GM12872 (cell line): ENCODE measurements around the gene PCSK7.
A peak's percentile ranks its signal among the peaks of the same experiment; 100 is the strongest.

Experiments used
- TF ChIP-seq, protein P1 (sequence below): IDR thresholded peaks from 3 replicates; pipeline ENCODE4 v1.5.1; 2011; ENCODE audit warnings: low read depth, mild to moderate bottlenecking, low read length, moderate library complexity; ENCODE audit not compliant: insufficient read depth

The PCSK7 gene

DNA sequence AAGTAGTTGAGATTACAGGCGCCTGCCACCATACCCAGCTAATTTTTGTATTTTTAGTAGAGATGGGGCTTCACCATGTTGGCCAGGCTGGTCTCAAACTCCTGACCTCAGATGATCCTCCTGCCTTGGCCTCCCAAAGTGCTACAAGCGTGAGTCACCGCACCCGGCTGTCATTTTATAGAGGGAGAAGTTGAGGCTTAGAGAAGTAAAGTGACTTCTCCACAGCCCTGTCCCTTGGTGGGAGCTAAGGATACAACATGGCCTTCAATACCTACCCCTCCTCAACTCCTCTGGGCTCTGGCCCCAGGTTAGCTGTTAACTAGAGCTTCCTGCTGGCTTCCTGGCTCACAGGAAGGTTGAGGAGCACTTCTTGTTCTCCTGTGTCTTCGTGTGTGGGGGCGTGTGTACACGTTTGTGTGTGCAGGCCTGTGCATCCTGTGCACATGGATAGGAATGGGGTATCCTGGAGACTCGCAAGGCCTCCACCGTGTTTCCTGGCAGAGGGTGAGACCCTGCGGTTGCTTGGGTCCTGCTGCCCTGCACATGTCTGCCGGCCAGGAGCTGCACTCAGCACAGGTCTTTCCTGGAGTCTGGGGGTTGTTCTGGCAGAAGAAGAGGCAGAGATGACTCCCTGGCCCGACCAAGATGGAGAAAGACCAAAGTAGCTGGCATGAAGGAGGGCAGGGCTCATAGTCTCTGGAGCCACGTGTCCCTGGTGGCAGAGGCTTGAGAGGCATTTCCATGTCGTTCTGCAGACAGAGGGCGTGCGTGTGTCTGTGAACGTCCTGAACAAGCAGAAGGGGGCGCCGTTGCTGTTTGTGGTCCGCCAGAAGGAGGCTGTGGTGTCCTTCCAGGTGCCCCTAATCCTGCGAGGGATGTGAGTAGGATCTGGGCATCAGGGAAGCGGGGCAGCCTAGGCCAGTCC, 51.0 kb downstream of the PCSK7 start:
- TF ChIP-seq, protein P1, sequence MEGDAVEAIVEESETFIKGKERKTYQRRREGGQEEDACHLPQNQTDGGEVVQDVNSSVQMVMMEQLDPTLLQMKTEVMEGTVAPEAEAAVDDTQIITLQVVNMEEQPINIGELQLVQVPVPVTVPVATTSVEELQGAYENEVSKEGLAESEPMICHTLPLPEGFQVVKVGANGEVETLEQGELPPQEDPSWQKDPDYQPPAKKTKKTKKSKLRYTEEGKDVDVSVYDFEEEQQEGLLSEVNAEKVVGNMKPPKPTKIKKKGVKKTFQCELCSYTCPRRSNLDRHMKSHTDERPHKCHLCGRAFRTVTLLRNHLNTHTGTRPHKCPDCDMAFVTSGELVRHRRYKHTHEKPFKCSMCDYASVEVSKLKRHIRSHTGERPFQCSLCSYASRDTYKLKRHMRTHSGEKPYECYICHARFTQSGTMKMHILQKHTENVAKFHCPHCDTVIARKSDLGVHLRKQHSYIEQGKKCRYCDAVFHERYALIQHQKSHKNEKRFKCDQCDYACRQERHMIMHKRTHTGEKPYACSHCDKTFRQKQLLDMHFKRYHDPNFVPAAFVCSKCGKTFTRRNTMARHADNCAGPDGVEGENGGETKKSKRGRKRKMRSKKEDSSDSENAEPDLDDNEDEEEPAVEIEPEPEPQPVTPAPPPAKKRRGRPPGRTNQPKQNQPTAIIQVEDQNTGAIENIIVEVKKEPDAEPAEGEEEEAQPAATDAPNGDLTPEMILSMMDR, result peak; percentile 96

DNA sequence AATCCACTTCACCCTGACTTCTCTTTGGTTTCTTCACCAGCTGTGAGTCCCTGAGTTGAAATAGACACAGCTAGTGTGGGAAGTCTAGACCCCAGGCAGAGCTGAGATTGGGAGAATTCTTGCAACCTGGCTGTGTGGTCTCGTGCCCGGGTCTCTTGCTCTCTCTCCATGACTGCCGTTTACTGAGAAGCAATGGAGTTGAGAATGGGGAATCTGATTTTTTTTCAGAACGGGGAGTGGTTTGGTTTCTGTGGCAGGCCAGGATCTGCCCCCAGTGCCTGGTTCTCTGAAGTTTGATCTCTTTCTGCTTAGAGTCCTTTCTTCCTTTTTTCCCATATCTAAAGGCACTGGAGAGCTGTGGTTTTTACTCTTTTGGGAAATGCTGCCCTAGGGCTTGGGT, 51.9 kb downstream of the PCSK7 start:
- TF ChIP-seq, protein P1, result no peak

DNA sequence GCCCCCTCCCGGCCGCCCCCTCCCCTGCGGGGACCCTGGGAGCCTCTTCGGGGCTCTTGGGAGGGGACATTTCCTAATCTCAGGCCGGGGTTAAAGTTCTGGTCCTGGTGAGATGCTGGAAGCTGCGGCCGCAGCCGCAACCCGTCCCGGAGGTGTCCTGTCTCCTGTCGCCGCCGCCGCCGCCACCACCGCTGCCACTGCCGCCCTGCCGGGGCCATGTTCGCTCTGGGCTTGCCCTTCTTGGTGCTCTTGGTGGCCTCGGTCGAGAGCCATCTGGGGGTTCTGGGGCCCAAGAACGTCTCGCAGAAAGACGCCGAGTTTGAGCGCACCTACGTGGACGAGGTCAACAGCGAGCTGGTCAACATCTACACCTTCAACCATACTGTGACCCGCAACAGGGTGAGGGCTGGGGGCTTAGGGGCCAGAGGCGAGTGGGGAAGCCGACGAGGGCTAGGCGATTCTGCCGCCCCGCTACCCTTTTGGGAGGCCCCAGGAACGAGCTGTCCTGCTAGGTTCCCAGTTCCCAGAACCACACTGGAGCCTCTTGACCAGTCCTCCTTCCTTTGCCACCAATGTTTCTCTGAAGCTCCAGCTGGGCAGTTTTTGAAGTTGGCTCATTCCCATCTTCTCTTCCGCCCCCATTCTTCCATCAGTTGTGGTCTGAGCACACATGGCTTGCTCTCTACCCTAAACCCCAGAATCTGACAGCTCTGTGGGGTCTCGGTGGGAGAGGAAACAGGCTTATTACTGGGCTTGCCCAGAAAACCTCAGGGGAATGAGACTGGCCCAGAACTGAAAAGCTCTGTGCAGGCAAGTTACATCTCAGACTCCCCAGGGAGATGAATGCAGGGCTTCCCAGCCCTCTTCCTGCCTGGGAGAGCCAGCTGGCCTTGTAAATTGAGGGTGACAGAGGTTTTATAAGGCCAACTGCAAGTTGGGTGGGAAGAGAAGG, 52.5 kb downstream of the PCSK7 start:
- TF ChIP-seq, protein P1, result no peak

DNA sequence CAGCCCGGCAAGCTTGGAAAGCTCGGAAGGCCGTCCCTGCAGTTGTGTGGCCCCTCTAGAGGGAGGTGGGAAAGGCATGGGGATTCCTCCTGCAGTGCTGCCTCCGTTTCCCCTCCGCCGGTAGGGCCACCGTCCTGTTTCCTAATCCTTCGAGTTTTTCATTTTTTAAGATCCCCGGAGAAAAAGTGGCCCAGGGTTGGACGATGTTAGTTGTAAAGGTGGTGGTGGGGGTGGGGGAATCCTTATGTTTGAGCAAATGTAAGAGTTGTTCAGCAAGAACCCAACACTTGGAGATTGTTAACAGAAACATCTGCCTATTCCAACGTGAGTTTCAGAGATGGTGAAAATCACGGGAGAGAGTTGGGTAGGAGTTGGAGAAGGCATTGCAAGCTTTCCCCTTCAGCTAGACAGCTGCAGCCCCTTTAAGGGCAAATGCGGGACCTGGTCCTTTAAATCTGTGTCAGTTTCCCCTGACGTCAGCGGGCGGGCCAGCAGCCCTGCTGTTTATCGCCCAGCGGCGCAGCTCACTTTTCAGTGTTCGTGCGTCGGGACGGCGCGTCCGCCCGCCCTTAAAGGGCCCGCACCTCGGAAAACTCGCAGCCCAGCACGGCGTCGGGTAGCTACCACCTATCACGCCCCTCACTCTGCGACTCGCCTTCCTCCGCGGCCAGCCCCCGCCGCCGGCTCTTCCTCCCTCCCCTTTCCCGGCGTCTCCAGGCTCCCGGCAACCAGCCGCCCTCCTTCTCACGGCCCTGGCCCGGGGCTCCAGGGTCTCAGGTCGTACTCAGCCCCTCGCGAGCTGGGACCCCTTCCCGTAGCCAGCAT, 53.5 kb downstream of the PCSK7 start, which contains the start of gene SIDT2:
TSS of gene SIDT2 (plus strand) at position 534 of the 825 bp plus-strand sequence. CDS start 521 bp downstream, outside the sequence.
- TF ChIP-seq, protein P1, result no peak

DNA sequence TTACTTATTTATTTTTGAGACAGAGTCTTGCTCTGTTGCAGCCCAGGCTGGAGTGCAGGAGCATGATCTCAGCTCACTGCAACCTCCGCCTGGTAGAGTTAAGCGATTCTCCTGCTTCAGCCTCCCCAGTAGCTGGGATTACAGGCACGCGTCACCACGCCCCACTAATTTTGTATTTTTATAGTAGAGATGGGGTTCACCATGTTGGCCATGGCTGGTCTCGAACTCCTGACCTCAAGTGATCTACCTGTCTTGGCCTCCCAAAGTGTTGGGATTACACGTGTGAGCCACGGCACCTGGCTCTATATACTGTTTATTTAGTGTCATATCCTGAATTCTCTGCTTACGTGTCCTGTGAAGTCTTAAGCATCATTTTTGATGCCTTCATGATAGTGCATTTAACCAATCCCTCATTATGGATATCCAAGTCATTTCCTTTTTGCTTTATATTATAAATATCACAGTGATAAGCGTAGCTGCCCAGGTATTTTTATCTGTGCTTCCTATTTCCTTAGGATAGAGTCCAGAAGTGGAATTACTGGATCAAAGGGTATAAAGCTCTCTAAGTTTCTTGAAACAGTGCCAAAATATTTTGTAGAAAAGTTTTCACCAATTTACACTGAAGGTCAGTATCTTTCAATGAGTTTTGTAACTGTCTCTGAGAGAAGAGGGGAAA, 54.2 kb downstream of the PCSK7 start:
- TF ChIP-seq, protein P1, result no peak

DNA sequence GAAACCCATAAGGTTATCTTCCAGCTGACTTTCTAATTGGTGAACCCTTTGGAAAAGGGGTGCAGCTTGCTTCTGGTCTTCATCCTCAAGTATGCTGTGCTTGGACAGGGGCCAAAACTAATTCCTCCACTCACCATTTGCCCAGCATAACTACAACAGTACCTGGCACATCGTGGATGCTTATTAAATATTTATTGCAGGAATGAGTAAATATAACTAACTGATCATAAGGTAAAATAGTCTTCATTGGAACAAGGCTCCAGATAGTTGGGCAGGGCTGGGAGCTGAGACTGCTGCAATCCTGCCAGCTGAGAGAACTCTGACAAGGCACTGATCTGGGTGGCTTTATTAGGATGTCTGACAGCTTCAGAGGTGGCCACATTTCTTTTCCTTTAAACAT, 55.7 kb downstream of the PCSK7 start:
- TF ChIP-seq, protein P1, result no peak
